Panc1 (cell line): ENCODE results near the gene STARD10.

Source experiments
- CTCF ChIP-seq: fragments of 450-650 bp; IDR thresholded peaks from 2 replicates; pipeline ENCODE4 v1.5.1; 2017; ENCODE audit warnings: mild to moderate bottlenecking
- POLR2AphosphoS5 ChIP-seq: IDR thresholded peaks from 2 replicates; pipeline ENCODE4 v1.6.1; 2012; ENCODE audit warnings: mild to moderate bottlenecking, low read depth, low read length, moderate library complexity
- SIN3A ChIP-seq: IDR thresholded peaks from 2 replicates; pipeline ENCODE4 v1.6.1; 2012; ENCODE audit warnings: low read depth, mild to moderate bottlenecking, low read length, moderate library complexity, borderline replicate concordance; ENCODE audit not compliant: insufficient read depth

GRCh38 chr11:72716290-72716689 lies 77.6 kb downstream of the STARD10 start:
- TF ChIP-seq CTCF (no peak), POLR2AphosphoS5 (no peak), SIN3A (no peak)
